ENCODE results near the gene FOCAD.

FOCAD gene

GRCh38 chr9:20658677-20659473 lies 25.2 kb upstream of the FOCAD start:
- no peak overlapping the region for H3K4me3 ChIP-seq (ENCODE audit: low read length, poor library complexity, severe bottlenecking)

GRCh38 chr9:20659474-20659967 lies 24.5 kb upstream of the FOCAD start:
- Histone ChIP-seq H3K4me3 (ENCODE audit: low read length, poor library complexity, severe bottlenecking) (no peak overlapping the region), H3K9me3 (ENCODE audit: insufficient read depth, low read depth, low read length) (no peaks in the 10 kb centered on the region), H3K27me3 (ENCODE audit: insufficient read depth, low read length, poor library complexity, severe bottlenecking) (no peaks in the 10 kb centered on the region), H3K9me2 (replicated peaks; ENCODE audit: low read depth, low read length) (no peaks in the 10 kb centered on the region), H3K4me2 (ENCODE audit: low read depth, low read length, poor library complexity, severe bottlenecking) (no peak overlapping the region), H3K4me1 (ENCODE audit: insufficient read depth, low read length, poor library complexity, severe bottlenecking) (peaks cover 4% of the 10 kb centered on the region), H2AFZ (ENCODE audit: low read length) (no peak overlapping the region), H3K36me3 (ENCODE audit: insufficient read depth, low read length) (no peaks in the 10 kb centered on the region), H4K20me1 (ENCODE audit: insufficient read depth, low read length, poor library complexity, severe bottlenecking) (no peaks in the 10 kb centered on the region), H3F3A (ENCODE audit: low read depth) (no peaks in the 10 kb centered on the region), H3K79me2 (ENCODE audit: insufficient read depth, low read length) (no peaks in the 10 kb centered on the region), H3K9ac (ENCODE audit: low read depth, low read length, poor library complexity, severe bottlenecking) (no peak overlapping the region)
- TF ChIP-seq EZH2phosphoT487 (IDR thresholded peaks at IDR 0.05; ENCODE audit: borderline replicate concordance) = no peak
- no peak for TF ChIP-seq CTCF (conservative IDR thresholded peaks at IDR 0.05; ENCODE audit: low read length)

More at GRCh38 chr9:20658677-20659473, 25.2 kb upstream of the FOCAD start:
- peaks cover 4% of the 10 kb centered on the region for H3K4me1 ChIP-seq (ENCODE audit: insufficient read depth, low read length, poor library complexity, severe bottlenecking)
- no peaks in the 10 kb centered on the region for H3K36me3 ChIP-seq (ENCODE audit: insufficient read depth, low read length)
- no peak for TF ChIP-seq CTCF (conservative IDR thresholded peaks at IDR 0.05; ENCODE audit: low read length)
- TF ChIP-seq EZH2phosphoT487 (IDR thresholded peaks at IDR 0.05; ENCODE audit: borderline replicate concordance) = no peak
- H3K79me2 ChIP-seq (ENCODE audit: insufficient read depth, low read length) = no peaks in the 10 kb centered on the region
- H3K9me3 ChIP-seq (ENCODE audit: insufficient read depth, low read depth, low read length) = no peaks in the 10 kb centered on the region
- H3K27me3 ChIP-seq (ENCODE audit: insufficient read depth, low read length, poor library complexity, severe bottlenecking) = no peaks in the 10 kb centered on the region
- no peak overlapping the region for H2AFZ ChIP-seq (ENCODE audit: low read length)
- no peak overlapping the region for H3K4me2 ChIP-seq (ENCODE audit: low read depth, low read length, poor library complexity, severe bottlenecking)
- no peaks in the 10 kb centered on the region for H4K20me1 ChIP-seq (ENCODE audit: insufficient read depth, low read length, poor library complexity, severe bottlenecking)
- H3F3A ChIP-seq (ENCODE audit: low read depth) = no peaks in the 10 kb centered on the region
- no peaks in the 10 kb centered on the region for H3K9me2 ChIP-seq (replicated peaks; ENCODE audit: low read depth, low read length)
- no peak overlapping the region for H3K9ac ChIP-seq (ENCODE audit: low read depth, low read length, poor library complexity, severe bottlenecking)

- Histone ChIP-seq H3K36me3 (ENCODE audit: insufficient read depth, low read length) (no peaks in the 10 kb centered on the region), H3F3A (ENCODE audit: low read depth) (no peaks in the 10 kb centered on the region), H2AFZ (ENCODE audit: low read length) (no peak overlapping the region), H3K27me3 (ENCODE audit: insufficient read depth, low read length, poor library complexity, severe bottlenecking) (no peaks in the 10 kb centered on the region), H4K20me1 (ENCODE audit: insufficient read depth, low read length, poor library complexity, severe bottlenecking) (no peaks in the 10 kb centered on the region), H3K9ac (ENCODE audit: low read depth, low read length, poor library complexity, severe bottlenecking) (no peak overlapping the region), H3K9me3 (ENCODE audit: insufficient read depth, low read depth, low read length) (no peaks in the 10 kb centered on the region), H3K9me2 (replicated peaks; ENCODE audit: low read depth, low read length) (no peaks in the 10 kb centered on the region), H3K4me1 (ENCODE audit: insufficient read depth, low read length, poor library complexity, severe bottlenecking) (no peaks in the 10 kb centered on the region), H3K4me3 (ENCODE audit: low read length, poor library complexity, severe bottlenecking) (no peak overlapping the region), H3K4me2 (ENCODE audit: low read depth, low read length, poor library complexity, severe bottlenecking) (no peak overlapping the region), H3K79me2 (ENCODE audit: insufficient read depth, low read length) (no peaks in the 10 kb centered on the region)
- TF ChIP-seq EZH2phosphoT487 (IDR thresholded peaks at IDR 0.05; ENCODE audit: borderline replicate concordance) (no peak), CTCF (conservative IDR thresholded peaks at IDR 0.05; ENCODE audit: low read length) (no peak)
Measured at GRCh38 chr9:20662156-20662555, 21.9 kb upstream of the FOCAD start.
